ENCODE data around the gene CELF3. TPM values are rescaled to one million over a fixed set of nuclear protein-coding genes. Genes with fewer than 3 reads are reported as not detected.
"Not testable (repeated sequence)": the region's sequence is repeated elsewhere in the genome, so short reads cannot be mapped to it uniquely, and the experiment has no call there.

The CELF3 gene
- total RNA-seq, 1 experiment from 2014 or later, result 0.42 TPM

GRCh38 chr1:151684128-151684527, 32.5 kb downstream of the CELF3 start:
- no peaks in the 10 kb centered on the region for H3K4me1 Mint-ChIP-seq
- H3K27me3 Mint-ChIP-seq (ENCODE audit: low read depth), result no peaks in the 10 kb centered on the region
- H3K9me3 Mint-ChIP-seq, result no peaks in the 10 kb centered on the region
- ATAC-seq (no peak), DNase-seq (ENCODE audit: low spot score) (no peak)
- POLR2A ChIA-PET, result no interaction called here
- CTCF ChIA-PET, result interaction anchor here (1.0 kb wide), 1 partner anchor 31 kb away, joined by 3 read pairs; no protein-coding TSS in a partner anchor
- no peak for TF ChIP-seq MAX (CRISPR knock-in tag; IDR thresholded peaks at IDR 0.05)
- TF ChIP-seq CREM (CRISPR knock-in tag; IDR thresholded peaks at IDR 0.05), result no peak
- no peak for TF ChIP-seq USF2 (CRISPR knock-in tag; IDR thresholded peaks at IDR 0.05)
- TF ChIP-seq JUN (CRISPR knock-in tag; IDR thresholded peaks at IDR 0.05), result no peak
- no peak for TF ChIP-seq E2F5 (CRISPR knock-in tag; IDR thresholded peaks at IDR 0.05)
- no peak for TF ChIP-seq ATF1 (CRISPR knock-in tag; IDR thresholded peaks at IDR 0.05)
- TF ChIP-seq ZNF416 (CRISPR knock-in tag; IDR thresholded peaks at IDR 0.05), result no peak
- TF ChIP-seq CTCF (IDR thresholded peaks at IDR 0.05), result no peak
- H3K27ac Mint-ChIP-seq, result no peak overlapping the region
- H3K36me3 Mint-ChIP-seq, result 0 out of 2 replicates have a peak, but pooled peaks cover 12% of the 10 kb centered on the region
- H3K4me3 Mint-ChIP-seq, result no peak overlapping the region

GRCh38 chr1:151682901-151683300, 33.7 kb downstream of the CELF3 start:
- DNase-seq (ENCODE audit: low spot score); H3K4me1 Mint-ChIP-seq; H3K27me3 Mint-ChIP-seq (ENCODE audit: low read depth); POLR2A ChIA-PET; H3K4me3 Mint-ChIP-seq; H3K9me3 Mint-ChIP-seq; CTCF ChIA-PET; H3K27ac Mint-ChIP-seq; ATAC-seq: not testable (repeated sequence)
- peaks cover 14% of the 10 kb centered on the region; the same call in 1 of the 2 replicates for H3K36me3 Mint-ChIP-seq

- Mint-ChIP-seq H3K9me3 (no peaks in the 10 kb centered on the region), H3K36me3 (peaks cover 14% of the 10 kb centered on the region; the same call in 1 of the 2 replicates), H3K27me3 (ENCODE audit: low read depth) (no peaks in the 10 kb centered on the region), H3K27ac (no peak overlapping the region), H3K4me1 (no peaks in the 10 kb centered on the region), H3K4me3 (no peak overlapping the region)
- CTCF ChIA-PET, result interaction anchor here (0.6 to 1.0 kb wide), 2 partner anchors 11 to 70 kb away, joined by 3 read pairs; partner anchors contain the start of gene SNX27
- POLR2A ChIA-PET, result interaction anchor here (0.5 kb wide), 1 partner anchor 412 kb away, joined by 3 read pairs; no protein-coding TSS in a partner anchor
- ATAC-seq (no peak), DNase-seq (ENCODE audit: low spot score) (no peak)
- TF ChIP-seq NR2C2 (CRISPR knock-in tag; IDR thresholded peaks at IDR 0.05) (no peak), JUN (CRISPR knock-in tag; IDR thresholded peaks at IDR 0.05) (no peak), CREM (CRISPR knock-in tag; IDR thresholded peaks at IDR 0.05) (no peak), KAT7 (CRISPR knock-in tag; IDR thresholded peaks at IDR 0.05; ENCODE audit: borderline replicate concordance) (no peak), E2F5 (CRISPR knock-in tag; IDR thresholded peaks at IDR 0.05) (no peak), ERG (CRISPR knock-in tag; IDR thresholded peaks at IDR 0.05) (no peak), ZBTB43 (CRISPR knock-in tag; IDR thresholded peaks at IDR 0.05) (no peak), GABPB1 (CRISPR knock-in tag; IDR thresholded peaks at IDR 0.05) (no peak), FOXP1 (CRISPR knock-in tag; IDR thresholded peaks at IDR 0.05; ENCODE audit: borderline replicate concordance) (no peak), USF1 (CRISPR knock-in tag; IDR thresholded peaks at IDR 0.05) (no peak), MYBL2 (CRISPR knock-in tag; IDR thresholded peaks at IDR 0.05) (no peak), ZNF232 (CRISPR knock-in tag; IDR thresholded peaks at IDR 0.05) (no peak), PRRX2 (CRISPR knock-in tag; IDR thresholded peaks at IDR 0.05) (no peak), ZNF317 (CRISPR knock-in tag; IDR thresholded peaks at IDR 0.05; ENCODE audit: borderline replicate concordance, low read depth) (no peak), MXD4 (CRISPR knock-in tag; IDR thresholded peaks at IDR 0.05; ENCODE audit: borderline replicate concordance) (no peak), OVOL2 (CRISPR knock-in tag; IDR thresholded peaks at IDR 0.05; ENCODE audit: borderline replicate concordance) (no peak), FOXJ3 (CRISPR knock-in tag; IDR thresholded peaks at IDR 0.05; ENCODE audit: borderline replicate concordance) (no peak), ATF1 (CRISPR knock-in tag; IDR thresholded peaks at IDR 0.05) (no peak), NFE2L1 (CRISPR knock-in tag; IDR thresholded peaks at IDR 0.05) (no peak)
These were observed 34.7 kb downstream of the CELF3 start for GRCh38 chr1:151681923-151682322.
